HG02943 (cell line): ENCODE results near the gene CDO1.

ENCODE experiments used
- ATAC-seq: cut with Tn5 transposase; IDR thresholded peaks from one replicate; pipeline ENCODE4 v1.9.1; 2021; ENCODE audit warnings: mild to moderate bottlenecking, low read depth, moderate library complexity; ENCODE audit not compliant: unreplicated experiment

CDO1 gene

GRCh38 chr5:115795700-115796099, 20.8 kb downstream of the CDO1 start:
- no peak for ATAC-seq

- no peak for ATAC-seq
Measured at GRCh38 chr5:115788440-115788839, 28.0 kb downstream of the CDO1 start.

GRCh38 chr5:115787426-115787825, 29.0 kb downstream of the CDO1 start:
- no peak for ATAC-seq

- ATAC-seq, result no peak
Measured at GRCh38 chr5:115785381-115786065, 30.9 kb downstream of the CDO1 start.

- ATAC-seq, result no peak
Measured at GRCh38 chr5:115778417-115778816, 38.0 kb downstream of the CDO1 start.

GRCh38 chr5:115776989-115777388, 39.5 kb downstream of the CDO1 start:
- ATAC-seq, result no peak

GRCh38 chr5:115775999-115776398, 40.5 kb downstream of the CDO1 start:
- no peak for ATAC-seq

GRCh38 chr5:115774684-115775083, 41.8 kb downstream of the CDO1 start:
- no peak for ATAC-seq

- ATAC-seq, result no peak
Measured at GRCh38 chr5:115772731-115773475, 43.6 kb downstream of the CDO1 start.

GRCh38 chr5:115770466-115770865, 46.0 kb downstream of the CDO1 start:
- ATAC-seq, result no peak

- ATAC-seq, result no peak
Measured at GRCh38 chr5:115767424-115767823, 49.0 kb downstream of the CDO1 start.

- ATAC-seq, result no peak
Measured at GRCh38 chr5:115766608-115767007, 49.9 kb downstream of the CDO1 start.

GRCh38 chr5:115758356-115758755, 58.1 kb downstream of the CDO1 start:
- no peak for ATAC-seq

GRCh38 chr5:115755675-115756074, 60.8 kb downstream of the CDO1 start:
- ATAC-seq, result no peak
